K562 (cell line): ENCODE data around the gene PI4KA. TPM values are rescaled to one million over a fixed set of nuclear protein-coding genes. Genes with fewer than 3 reads are reported as not detected.

Experiments used
- ATAC-seq: fragments of 200-7000 bp; cut with Tn5 transposase; 3 replicates; pipeline ENCODE4 v1.9.1; 2020; ENCODE audit warnings: moderate library complexity
- BruUV-seq: library from RNA; stranded (reverse); fragments of 400-500 nt; replicated peaks from 2 replicates; lab custom pipeline; 2021; lab: Mats Ljungman, UMichigan
- CTCF ChIA-PET: fragments of 300-600 bp; formaldehyde crosslinking; extraction: SDS; loops from one replicate; lab custom pipeline; 2021; ENCODE audit warnings: low intra/inter-chr PET ratio; lab: Yijun Ruan, JAX
- POLR2A ChIA-PET: fragments of 300-600, 350-650 bp; sonication (Branson Sonifier 250); formaldehyde crosslinking; extraction: SDS; loops from one replicate; lab custom pipeline; 2021; ENCODE audit warnings: antibody characterized with exemption, inconsistent platforms; lab: Yijun Ruan, JAX
- DNase-seq, 4 experiments: peaks; one replicate each; pipeline versions ENCODE4 v3.0.0 to v3.0.0-alpha.2; 2011 to 2018; ENCODE audit warnings: low spot score in 3 of 4, mixed read lengths in 3 of 4; ENCODE audit errors: extremely low read depth in 1 of 4
- FAIRE-seq: peaks from 2 replicates; lab custom pipeline; 2011; peaks lifted over from hg19 to GRCh38; lab: Jason Lieb, UNC
- H2AFZ ChIP-seq: 2 replicates; pipeline ENCODE4 v1.6.0; 2011; ENCODE audit warnings: low read depth, low read length, control low read depth, inconsistent platforms
- H3K27ac ChIP-seq: fragments of 200-600 bp; 3 replicates; pipeline ENCODE4 v1.8.0; 2011; ENCODE audit warnings: low read depth, mild to moderate bottlenecking, control low read depth, inconsistent platforms, low read length, moderate library complexity, mixed read lengths; ENCODE audit errors: extremely low read depth
- H3K27me3 ChIP-seq, 2 experiments: fragments of 300-600 bp in 1 of 2; 2 replicates in 1 of 2; 3 replicates in 1 of 2; pipeline versions ENCODE4 v1.6.0 to v1.8.0; 2011; ENCODE audit warnings: inconsistent platforms in 2 of 2, low read length in 2 of 2, mild to moderate bottlenecking in 1 of 2, mixed read lengths in 1 of 2, moderate library complexity in 1 of 2; ENCODE audit not compliant: control insufficient read depth in 2 of 2, insufficient read depth in 2 of 2
- H3K36me3 ChIP-seq: fragments of 300-600 bp; 3 replicates; pipeline ENCODE4 v1.8.0; 2011; ENCODE audit warnings: mild to moderate bottlenecking, low read length, inconsistent platforms; ENCODE audit not compliant: control insufficient read depth, insufficient read depth
- H3K4me1 ChIP-seq, 2 experiments: fragments of 200-600 bp in 1 of 2; replicated peaks in 1 of 2; 2 replicates in 1 of 2; 3 replicates in 1 of 2; pipeline versions ENCODE4 v1.5.1 to v1.8.0; 2011; ENCODE audit warnings: inconsistent platforms in 2 of 2, low read length in 2 of 2, mild to moderate bottlenecking in 1 of 2, mixed read lengths in 1 of 2, moderate library complexity in 1 of 2; ENCODE audit not compliant: control insufficient read depth in 2 of 2, insufficient read depth in 2 of 2
- H3K4me2 ChIP-seq: 2 replicates; pipeline ENCODE4 v1.6.1; 2011; ENCODE audit warnings: low read length, control low read depth, inconsistent platforms, mixed read lengths; ENCODE audit not compliant: insufficient read depth
- H3K4me3 ChIP-seq: fragments of 200-600 bp; sonication (generic), shearing (Covaris generic); 2 replicates; pipeline ENCODE4 v1.5.1; 2016; ENCODE audit warnings: control low read depth, inconsistent platforms
- H3K79me2 ChIP-seq: fragments of 200-600 bp; 3 replicates; pipeline ENCODE4 v1.8.0; 2011; ENCODE audit warnings: low read length, inconsistent platforms; ENCODE audit not compliant: control insufficient read depth, insufficient read depth
- H3K9ac ChIP-seq, 2 experiments: 2 replicates each; pipeline versions ENCODE4 v1.6.0 to v1.6.1; 2011; ENCODE audit warnings: low read depth in 2 of 2, low read length in 2 of 2, control low read depth in 1 of 2, inconsistent platforms in 1 of 2, mild to moderate bottlenecking in 1 of 2, mixed read lengths in 1 of 2; ENCODE audit not compliant: insufficient read depth in 1 of 2
- H3K9me1 ChIP-seq: one replicate; pipeline ENCODE4 v1.6.0; 2011; ENCODE audit warnings: inconsistent platforms, mild to moderate bottlenecking, low read length, moderate library complexity; ENCODE audit not compliant: control insufficient read depth, insufficient read depth
- H3K9me3 ChIP-seq: replicated peaks from 2 replicates; pipeline ENCODE4 v1.5.1; 2011; ENCODE audit warnings: low read depth, low read length, inconsistent platforms; ENCODE audit not compliant: control insufficient read depth, insufficient read depth
- H4K20me1 ChIP-seq: replicated peaks from 2 replicates; pipeline ENCODE4 v1.6.1; 2011; ENCODE audit warnings: low read length, inconsistent platforms, mixed read lengths; ENCODE audit not compliant: control insufficient read depth, insufficient read depth
- E2F3 ChIP-seq: fragments of 250-450 bp; sonication (Bioruptor Pico); IDR thresholded peaks from 2 replicates; pipeline ENCODE4 v1.4.0; 2020; ENCODE audit warnings: mild to moderate bottlenecking
- EGR1 ChIP-seq: fragments of 450-650 bp; conservative IDR thresholded peaks from 2 replicates; pipeline ENCODE4 v1.6.1; 2017; ENCODE audit warnings: mild to moderate bottlenecking
- HIVEP1 ChIP-seq: fragments of 250-450 bp; sonication (Bioruptor Pico); IDR thresholded peaks from 2 replicates; pipeline ENCODE4 v1.4.0; 2020; ENCODE audit warnings: mild to moderate bottlenecking
- MAX ChIP-seq: sonication (generic); formaldehyde crosslinking; IDR thresholded peaks from 2 replicates; pipeline ENCODE4 v1.9.0; 2022; ENCODE audit warnings: mild to moderate bottlenecking, missing genetic modification reagents
- MAZ ChIP-seq, 2 experiments: fragments of 450-650 bp in 1 of 2; sonication (generic) in 1 of 2; formaldehyde crosslinking; IDR thresholded peaks in 1 of 2; conservative IDR thresholded peaks in 1 of 2; 2 replicates each; pipeline versions ENCODE4 v1.4.0 to v1.5.0; 2020; ENCODE audit warnings: mild to moderate bottlenecking in 1 of 2, missing genetic modification reagents in 1 of 2
- MCM5 ChIP-seq: fragments of 450-650 bp; IDR thresholded peaks from 2 replicates; pipeline ENCODE4 v1.6.1; 2016; ENCODE audit warnings: low read depth
- MLX ChIP-seq, 2 experiments: fragments of 450-650 bp in 1 of 2; sonication (generic) in 1 of 2; formaldehyde crosslinking; conservative IDR thresholded peaks; 2 replicates each; pipeline versions ENCODE4 v1.4.0 to v1.8.1; 2020 to 2022; ENCODE audit warnings: mild to moderate bottlenecking in 1 of 2, missing genetic modification reagents in 1 of 2
- ZBTB40 ChIP-seq, 2 experiments: fragments of 450-650 bp in 1 of 2; sonication (generic) in 1 of 2; formaldehyde crosslinking in 1 of 2; IDR thresholded peaks; 2 replicates each; pipeline versions ENCODE4 v1.7.1 to v1.9.0; 2016 to 2022; ENCODE audit warnings: inconsistent platforms in 1 of 2, mild to moderate bottlenecking in 1 of 2, missing genetic modification reagents in 1 of 2
- ZNF174 ChIP-seq: fragments of 250-450 bp; sonication (Bioruptor Pico); IDR thresholded peaks from 2 replicates; pipeline ENCODE4 v1.4.0; 2020; ENCODE audit warnings: mild to moderate bottlenecking
- ZNF212 ChIP-seq: fragments of 450-650 bp; formaldehyde crosslinking; IDR thresholded peaks from 2 replicates; pipeline ENCODE4 v1.4.0; 2020; ENCODE audit warnings: mild to moderate bottlenecking
- ZNF431 ChIP-seq: sonication (generic); formaldehyde crosslinking; IDR thresholded peaks from 2 replicates; pipeline ENCODE4 v1.8.0; 2022; ENCODE audit warnings: mild to moderate bottlenecking, missing genetic modification reagents
- ZNF436 ChIP-seq: fragments of 250-450, 450-650 bp; sonication (Bioruptor Pico); formaldehyde crosslinking; IDR thresholded peaks from 2 replicates; pipeline ENCODE4 v1.7.0; 2020; ENCODE audit warnings: mild to moderate bottlenecking
- ZNF778 ChIP-seq: fragments of 450-650 bp; formaldehyde crosslinking; IDR thresholded peaks from 2 replicates; pipeline ENCODE4 v1.4.0; 2020; ENCODE audit warnings: mild to moderate bottlenecking, moderate library complexity
- WGBS: fragments of 100-300 bp; shearing (Covaris generic); methylation state at CpG from one replicate; pipeline ENCODE4 v1.1.6; 2016; ENCODE audit warnings: low coverage, mixed read lengths; ENCODE audit not compliant: insufficient coverage; ENCODE audit errors: missing lambda C conversion rate; 5-methylcytosine and 5-hydroxymethylcytosine counted together
- in situ Hi-C: fragments of 300-500 bp; cut with MboI; formaldehyde crosslinking; loops from 4 replicates; pipeline ENCODE4 v1.15.0; 2018; ENCODE audit warnings: inconsistent platforms, mixed read lengths
- intact Hi-C: fragments of 100-400 bp; cut with micrococcal nuclease; formaldehyde crosslinking; loops from 2 replicates; pipeline ENCODE4 v1.14.2; 2022
- polyA plus RNA-seq, 8 experiments: library from polyadenylated mRNA; depleted of rRNA in 4 of 8; stranded (reverse) in 5 of 8; unstranded in 3 of 8; fragments of >200 nt; fragmentation: Nextera tagmentation in 2 of 8; fragmentation: Illumina TruSeq in 1 of 8; extraction: Ambion mirVana in 2 of 8; extraction: Trizol in 1 of 8; gene quantifications; 2 replicates each; pipeline versions ENCODE4 v1.2.1 to v1.2.3, GENCODE V29; 2011 to 2014; ENCODE audit warnings: inconsistent platforms in 1 of 8, missing spikeins in 1 of 8
- total RNA-seq, 7 experiments: library from RNA; depleted of rRNA in 6 of 7; stranded (reverse); fragments of >200 nt in 6 of 7; fragmentation: Illumina TruSeq in 2 of 7; extraction: Trizol in 2 of 7; gene quantifications; 2 replicates each; pipeline versions ENCODE4 v1.2.1 to v1.2.3, GENCODE V29; 2011 to 2021; ENCODE audit warnings: low replicate concordance in 1 of 7

PI4KA gene
- total and polyA plus RNA-seq, 9 of the 15 experiments (the other 6 are each of a cell fraction or from before 2014, with no cell fraction given) = 7.3 to 187 (median 84.7) TPM

GRCh38 chr22:20765938-20766337 is 92.7 kb downstream of the PI4KA start:
- Histone ChIP-seq H2AFZ (no peak overlapping the region), H3K4me1 (peaks cover 7 to 10% of the 10 kb centered on the region in 2 experiments; a peak in 4 of 5 replicates), H3K79me2 (no peaks in the 10 kb centered on the region), H3K9ac (no peak overlapping the region), H3K9me1 (peaks cover 11% of the 10 kb centered on the region), H3K27ac (no peak overlapping the region), H3K9me3 (no peaks in the 10 kb centered on the region), H3K4me3 (no peak overlapping the region), H3K4me2 (no peak overlapping the region), H3K27me3 (no peaks in the 10 kb centered on the region), H3K36me3 (peaks cover 54% of the 10 kb centered on the region), H4K20me1 (no peaks in the 10 kb centered on the region; the same call in 1 of the 2 replicates)
- ATAC-seq = no peak
- ChIA-PET CTCF (interaction anchor here (1.0 kb wide), 1 partner anchor 18 kb away, joined by 3 read pairs; no protein-coding TSS in a partner anchor), POLR2A (interaction anchor here (0.6 to 4.5 kb wide), 5 partner anchors 9 to 1660 kb away, joined by 3 to 27 read pairs (median 5); no protein-coding TSS in a partner anchor)
- BruUV-seq = no TSS peak
- intact Hi-C loops (no loop called here), in situ Hi-C loops (no loop called here)
- DNase-seq = no peak
- FAIRE-seq = no peak
- WGBS = 66% methylated on average over 2 of the region's 2 CpGs
- TF ChIP-seq ZNF212 (CRISPR knock-in tag) (no peak), ZNF778 (CRISPR knock-in tag) (no peak), MAX (CRISPR knock-in tag) (0 out of 2 replicates have a peak, but pooled peaks have one; percentile 4), EGR1 (no peak), ZNF431 (CRISPR knock-in tag) (0 out of 2 replicates have a peak, but pooled peaks have one; percentile 7), MAZ (CRISPR knock-in tag; conservative IDR thresholded peaks at IDR 0.05 in 1 of 2, IDR thresholded peaks at IDR 0.05 in 1 of 2) (no peak), MLX (CRISPR knock-in tag; conservative IDR thresholded peaks at IDR 0.05) (0 out of 4 replicates have a peak, but pooled peaks of 1 of the 2 experiments have one; percentile 15), ZNF174 (no peak), ZBTB40 (IDR thresholded peaks at IDR 0.05) (no peak), ZBTB40 (CRISPR knock-in tag; IDR thresholded peaks at IDR 0.05) (no peak), HIVEP1 (no peak), MCM5 (no peak), ZNF436 (CRISPR knock-in tag) (no peak), E2F3 (CRISPR knock-in tag) (0 out of 2 replicates have a peak, but pooled peaks have one; percentile 13)
